WTC11 (cell line): Measurements from ENCODE around the gene ACTL8.
"Not testable (repeated sequence)": the region's sequence is repeated elsewhere in the genome, so short reads cannot be mapped to it uniquely, and the experiment has no call there.

Source experiments
- CREB1 ChIP-seq: sonication (generic); formaldehyde crosslinking; IDR thresholded peaks from 2 replicates; pipeline ENCODE4 v1.8.0; 2023; ENCODE audit warnings: mild to moderate bottlenecking, missing genetic modification reagents
- CTCF ChIP-seq: fragments of 200-600 bp; IDR thresholded peaks from 2 replicates; pipeline ENCODE4 v1.8.0; 2022; ENCODE audit warnings: antibody characterized with exemption
- FOXK1 ChIP-seq: sonication (generic); formaldehyde crosslinking; IDR thresholded peaks from 2 replicates; pipeline ENCODE4 v1.8.0; 2022; ENCODE audit warnings: mild to moderate bottlenecking, moderate library complexity, missing genetic modification reagents
- IRF2 ChIP-seq: sonication (generic); formaldehyde crosslinking; IDR thresholded peaks from 2 replicates; pipeline ENCODE4 v1.8.0; 2022; ENCODE audit warnings: low read depth, missing genetic modification reagents, borderline replicate concordance
- TEAD1 ChIP-seq: sonication (generic); formaldehyde crosslinking; IDR thresholded peaks from 2 replicates; pipeline ENCODE4 v1.8.0; 2022; ENCODE audit warnings: mild to moderate bottlenecking, missing genetic modification reagents
- ZNF232 ChIP-seq: sonication (generic); formaldehyde crosslinking; IDR thresholded peaks from 2 replicates; pipeline ENCODE4 v1.8.0; 2022; ENCODE audit warnings: mild to moderate bottlenecking, missing genetic modification reagents

GRCh38 chr1:17746281-17746680, 8.9 kb upstream of the ACTL8 start:
- not testable (repeated sequence) for TF ChIP-seq ZNF232 (CRISPR knock-in tag); CTCF; FOXK1 (CRISPR knock-in tag); IRF2 (CRISPR knock-in tag); CREB1 (CRISPR knock-in tag); TEAD1 (CRISPR knock-in tag)
